Liver (tissue), 9 donors: ENCODE data around the gene PAXX. TPM values are rescaled to one million over a fixed set of nuclear protein-coding genes. Genes with fewer than 3 reads are reported as not detected.

Experiments
- DNase-seq: peaks from one replicate; pipeline ENCODE4 v3.0.0-alpha.2; 2017; ENCODE audit warnings: low spot score
- H3K27ac ChIP-seq, 2 donors: one replicate each; pipeline ENCODE4 v1.7.0; 2013; ENCODE audit warnings: inconsistent platforms in 2 of 2, low read length in 2 of 2, control low read depth in 1 of 2, low read depth in 1 of 2, mild to moderate bottlenecking in 1 of 2
- H3K27me3 ChIP-seq, 4 donors: one replicate each; pipeline versions ENCODE4 v1.6.1 to v1.7.0; 2013; ENCODE audit warnings: low read length in 3 of 4, inconsistent platforms in 1 of 4, mild to moderate bottlenecking in 1 of 4, moderate library complexity in 1 of 4; ENCODE audit not compliant: control insufficient read depth in 4 of 4, insufficient read depth in 4 of 4
- H3K36me3 ChIP-seq, 4 donors: one replicate each; pipeline versions ENCODE4 v1.6.1 to v1.7.0; 2013; ENCODE audit warnings: low read length in 3 of 4, mild to moderate bottlenecking in 3 of 4, low read depth in 1 of 4, moderate library complexity in 1 of 4; ENCODE audit not compliant: control insufficient read depth in 4 of 4, insufficient read depth in 3 of 4
- H3K4me1 ChIP-seq, 4 donors: one replicate each; pipeline versions ENCODE4 v1.6.1 to v1.7.0; 2013; ENCODE audit warnings: low read length in 3 of 4, mild to moderate bottlenecking in 3 of 4, moderate library complexity in 1 of 4; ENCODE audit not compliant: control insufficient read depth in 4 of 4, insufficient read depth in 4 of 4
- H3K4me3 ChIP-seq, 3 donors: one replicate each; pipeline versions ENCODE4 v1.6.1 to v1.7.0; 2013; ENCODE audit warnings: low read length in 3 of 3, control low read depth in 1 of 3, low read depth in 1 of 3, mild to moderate bottlenecking in 1 of 3
- H3K9ac ChIP-seq, 2 donors: one replicate each; pipeline ENCODE4 v1.7.0; 2013; ENCODE audit warnings: low read length in 2 of 2, mild to moderate bottlenecking in 2 of 2, moderate library complexity in 2 of 2, control low read depth in 1 of 2, low read depth in 1 of 2
- H3K9me3 ChIP-seq, 4 donors: one replicate each; pipeline versions ENCODE4 v1.6.1 to v1.7.0; 2013; ENCODE audit warnings: low read length in 3 of 4; ENCODE audit not compliant: control insufficient read depth in 4 of 4
- ATF3 ChIP-seq: IDR thresholded peaks from 2 replicates; pipeline ENCODE4 v1.6.1; 2016; ENCODE audit warnings: antibody characterized with exemption
- EGR1 ChIP-seq, 2 donors: IDR thresholded peaks; 2 replicates each; pipeline ENCODE4 v1.6.1; 2016 to 2018; ENCODE audit warnings: antibody characterized with exemption in 2 of 2, low read depth in 2 of 2
- FOXA1 ChIP-seq: IDR thresholded peaks from 2 replicates; pipeline ENCODE4 v1.6.1; 2016; ENCODE audit warnings: antibody characterized with exemption
- FOXA2 ChIP-seq: IDR thresholded peaks from 2 replicates; pipeline ENCODE4 v1.6.1; 2016; ENCODE audit warnings: antibody characterized with exemption
- GABPA ChIP-seq, 2 donors: IDR thresholded peaks in 1 of 2; conservative IDR thresholded peaks in 1 of 2; 2 replicates each; pipeline ENCODE4 v1.6.1; 2016; ENCODE audit warnings: antibody characterized with exemption in 2 of 2, mild to moderate bottlenecking in 1 of 2, moderate library complexity in 1 of 2
- HNF4A ChIP-seq, 2 donors: conservative IDR thresholded peaks; 2 replicates each; pipeline ENCODE4 v1.6.1; 2016; ENCODE audit warnings: antibody characterized with exemption in 2 of 2, mild to moderate bottlenecking in 2 of 2
- JUND ChIP-seq, 2 donors: IDR thresholded peaks; 2 replicates each; pipeline ENCODE4 v1.6.1; 2016; ENCODE audit warnings: antibody characterized with exemption in 2 of 2
- MAX ChIP-seq: IDR thresholded peaks from 2 replicates; pipeline ENCODE4 v1.6.1; 2016; ENCODE audit warnings: antibody characterized with exemption
- NR2F2 ChIP-seq: IDR thresholded peaks from 2 replicates; pipeline ENCODE4 v1.6.1; 2016; ENCODE audit warnings: antibody characterized with exemption
- RAD21 ChIP-seq, 2 donors: IDR thresholded peaks; 2 replicates each; pipeline ENCODE4 v1.6.1; 2016; ENCODE audit warnings: antibody characterized with exemption in 2 of 2, mild to moderate bottlenecking in 2 of 2
- REST ChIP-seq: IDR thresholded peaks from 2 replicates; pipeline ENCODE4 v1.6.1; 2016; ENCODE audit warnings: antibody characterized with exemption, mild to moderate bottlenecking
- RXRA ChIP-seq, 2 donors: IDR thresholded peaks; 2 replicates each; pipeline ENCODE4 v1.6.1; 2017 to 2018; ENCODE audit warnings: antibody characterized with exemption in 2 of 2, mild to moderate bottlenecking in 1 of 2
- SP1 ChIP-seq: IDR thresholded peaks from 2 replicates; pipeline ENCODE4 v1.6.1; 2018; ENCODE audit warnings: antibody characterized with exemption, mild to moderate bottlenecking
- ZBTB33 ChIP-seq: IDR thresholded peaks from 2 replicates; pipeline ENCODE4 v1.6.1; 2016; ENCODE audit warnings: antibody characterized with exemption
- WGBS: extraction: QIAGEN DNeasy Blood & Tissue Kit; methylation state at CpG from one replicate; pipeline ENCODE4 v1.1.7; 2013; 5-methylcytosine and 5-hydroxymethylcytosine counted together
- polyA plus RNA-seq, 2 donors: library from polyadenylated mRNA; stranded (reverse) in 1 of 2; unstranded in 1 of 2; fragments of 200-250 nt in 1 of 2; fragments of >200 nt in 1 of 2; fragmentation: Nextera tagmentation in 1 of 2; extraction: Ambion mirVana in 1 of 2; gene quantifications; one replicate each; pipeline versions ENCODE4 v1.2.1 to v1.2.3, GENCODE V29; 2013 to 2015
- total RNA-seq, 2 donors: library from RNA; depleted of rRNA; stranded (reverse); fragments of >200 nt; gene quantifications; one replicate each; pipeline ENCODE4 v1.2.3, GENCODE V29; 2014
- donor health status: healthy.
- donor health status: healthy.
- donor health status: healthy.
- donor health status: healthy.
- donor health status: healthy.

The PAXX gene
- total and polyA plus RNA-seq, 4 donors: 7.3 to 34.1 (median 19.2) TPM

- TF ChIP-seq ZBTB33 (no peak), EGR1 (IDR thresholded peaks at IDR 0.05; ENCODE audit: low read depth in 2 of 2) (no peak), SP1 (no peak), FOXA2 (no peak), MAX (no peak), RAD21 (IDR thresholded peaks at IDR 0.05) (no peak), JUND (IDR thresholded peaks at IDR 0.05) (no peak), FOXA1 (no peak), HNF4A (conservative IDR thresholded peaks at IDR 0.05) (no peak)
These were observed 16.1 kb downstream of the PAXX start (continued) for GRCh38 chr9:137008312-137008711.

- H3K9ac ChIP-seq: no peak overlapping the region
- WGBS: 98% methylated on average over 18 of the region's 18 CpGs
- H3K4me1 ChIP-seq: no peaks in the 10 kb centered on the region
- TF ChIP-seq REST (no peak), SP1 (no peak), GABPA (IDR thresholded peaks at IDR 0.05 in 1 of 2, conservative IDR thresholded peaks at IDR 0.05 in 1 of 2) (no peak), JUND (IDR thresholded peaks at IDR 0.05) (no peak), NR2F2 (no peak), ATF3 (no peak)
- no peak overlapping the region for H3K27ac ChIP-seq
- no peaks in the 10 kb centered on the region for H3K9me3 ChIP-seq
- no peak overlapping the region for H3K4me3 ChIP-seq
- DNase-seq: no peak
- H3K27me3 ChIP-seq: no peaks in the 10 kb centered on the region
- peaks cover 0 to 23% (median 11%) of the 10 kb centered on the region in 4 donors for H3K36me3 ChIP-seq
These were observed 17.0 kb downstream of the PAXX start for GRCh38 chr9:137009217-137009616.

GRCh38 chr9:137009938-137010732 lies 17.9 kb downstream of the PAXX start:
- DNase-seq: no peak

More at GRCh38 chr9:137009938-137010732, 17.9 kb downstream of the PAXX start:
- H3K4me3 ChIP-seq: no peak overlapping the region
- TF ChIP-seq RXRA (IDR thresholded peaks at IDR 0.05) (no peak), NR2F2 (no peak), ZBTB33 (no peak), GABPA (IDR thresholded peaks at IDR 0.05 in 1 of 2, conservative IDR thresholded peaks at IDR 0.05 in 1 of 2) (no peak), HNF4A (conservative IDR thresholded peaks at IDR 0.05) (no peak), EGR1 (IDR thresholded peaks at IDR 0.05; ENCODE audit: low read depth in 2 of 2) (no peak), FOXA2 (no peak)
- H3K9me3 ChIP-seq: no peaks in the 10 kb centered on the region
- H3K9ac ChIP-seq: no peak overlapping the region
- H3K4me1 ChIP-seq: no peaks in the 10 kb centered on the region
- no peaks in the 10 kb centered on the region for H3K27me3 ChIP-seq
- H3K36me3 ChIP-seq: peaks cover 0 to 29% (median 11%) of the 10 kb centered on the region in 4 donors
- H3K27ac ChIP-seq: no peak overlapping the region
- WGBS: 97% methylated on average over 49 of the region's 49 CpGs
